Osteoblast (primary cell): Measurements from ENCODE around the gene SLC19A3. TPM values are rescaled to one million over a fixed set of nuclear protein-coding genes. Genes with fewer than 3 reads are reported as not detected.

ENCODE experiments used
- DNase-seq: peaks from one replicate; pipeline ENCODE4 v3.0.0; 2011; ENCODE audit warnings: low spot score, mixed read lengths; ENCODE audit not compliant: insufficient read length; ENCODE audit errors: missing footprints
- H2AFZ ChIP-seq: 2 replicates; pipeline ENCODE4 v1.6.0; 2011; ENCODE audit warnings: mild to moderate bottlenecking, low read length
- H3K27ac ChIP-seq: 2 replicates; pipeline ENCODE4 v1.5.1; 2011; ENCODE audit warnings: mild to moderate bottlenecking, low read depth, low read length, moderate library complexity
- H3K27me3 ChIP-seq: 2 replicates; pipeline ENCODE4 v1.6.0; 2012; ENCODE audit warnings: mild to moderate bottlenecking, control low read depth, inconsistent platforms, low read length, moderate library complexity; ENCODE audit not compliant: insufficient read depth
- H3K36me3 ChIP-seq: 2 replicates; pipeline ENCODE4 v1.5.1; 2011; ENCODE audit warnings: mild to moderate bottlenecking, low read length, control low read depth, moderate library complexity; ENCODE audit not compliant: insufficient read depth
- H3K4me1 ChIP-seq: 2 replicates; pipeline ENCODE4 v1.5.1; 2011; ENCODE audit warnings: mild to moderate bottlenecking, low read length, control low read depth, moderate library complexity; ENCODE audit not compliant: insufficient read depth
- H3K4me2 ChIP-seq: 2 replicates; pipeline ENCODE4 v1.6.0; 2011; ENCODE audit warnings: mild to moderate bottlenecking, low read length; ENCODE audit not compliant: insufficient read depth
- H3K4me3 ChIP-seq: fragments of 200-600 bp; sonication (generic); 3 replicates; pipeline ENCODE4 v1.5.1; 2012; ENCODE audit warnings: mild to moderate bottlenecking, low read length, inconsistent platforms; ENCODE audit not compliant: insufficient read depth
- H3K79me2 ChIP-seq: 2 replicates; pipeline ENCODE4 v1.6.0; 2012; ENCODE audit warnings: mild to moderate bottlenecking, low read length, control low read depth, inconsistent platforms; ENCODE audit not compliant: insufficient read depth
- H3K9me3 ChIP-seq: 2 replicates; pipeline ENCODE4 v1.5.1; 2011; ENCODE audit warnings: low read depth, low read length, control low read depth
- H4K20me1 ChIP-seq: 2 replicates; pipeline ENCODE4 v1.6.0; 2012; ENCODE audit warnings: mild to moderate bottlenecking, low read length, control low read depth; ENCODE audit not compliant: insufficient read depth
- CTCF ChIP-seq: IDR thresholded peaks from 2 replicates; pipeline ENCODE4 v1.5.1; 2011; ENCODE audit warnings: mild to moderate bottlenecking, low read depth, low read length, moderate library complexity; ENCODE audit errors: extremely low read depth
- total RNA-seq: library from RNA; depleted of rRNA; stranded (reverse); fragments of >200 nt; gene quantifications from 2 replicates; pipeline ENCODE4 v1.2.3, GENCODE V29; 2012

The SLC19A3 gene
- total RNA-seq, 1 donor, result 0.36 TPM

GRCh38 chr2:227716501-227716900 lies 1.3 kb downstream of the SLC19A3 start:
- Histone ChIP-seq H3K27me3 (peaks cover 11% of the 10 kb centered on the region), H3K4me3 (no peak overlapping the region), H3K9me3 (no peaks in the 10 kb centered on the region), H3K27ac (no peak overlapping the region), H3K79me2 (no peaks in the 10 kb centered on the region), H3K4me1 (peaks cover 4% of the 10 kb centered on the region), H2AFZ (no peak overlapping the region), H3K36me3 (no peaks in the 10 kb centered on the region), H3K4me2 (no peak overlapping the region), H4K20me1 (no peaks in the 10 kb centered on the region)
- TF ChIP-seq CTCF, result no peak
- no peak for DNase-seq

GRCh38 chr2:227713291-227713690 lies 4.5 kb downstream of the SLC19A3 start:
- H3K9me3 ChIP-seq, result no peaks in the 10 kb centered on the region
- H3K27ac ChIP-seq, result no peak overlapping the region
- peaks cover 3% of the 10 kb centered on the region for H3K4me1 ChIP-seq
- DNase-seq, result no peak
- no peaks in the 10 kb centered on the region for H3K36me3 ChIP-seq
- peaks cover 11% of the 10 kb centered on the region for H3K27me3 ChIP-seq
- no peak overlapping the region for H3K4me3 ChIP-seq
- no peaks in the 10 kb centered on the region for H3K79me2 ChIP-seq
- H4K20me1 ChIP-seq, result no peaks in the 10 kb centered on the region
- no peak for TF ChIP-seq CTCF
- H3K4me2 ChIP-seq, result no peak overlapping the region
- no peak overlapping the region for H2AFZ ChIP-seq

GRCh38 chr2:227710986-227711385 lies 6.8 kb downstream of the SLC19A3 start:
- Histone ChIP-seq H3K36me3 (no peaks in the 10 kb centered on the region), H3K9me3 (no peaks in the 10 kb centered on the region), H2AFZ (no peak overlapping the region), H4K20me1 (no peaks in the 10 kb centered on the region), H3K27ac (no peak overlapping the region), H3K4me2 (no peak overlapping the region), H3K4me3 (no peak overlapping the region), H3K27me3 (no peaks in the 10 kb centered on the region), H3K4me1 (no peaks in the 10 kb centered on the region), H3K79me2 (no peaks in the 10 kb centered on the region)
- TF ChIP-seq CTCF, result no peak
- no peak for DNase-seq

GRCh38 chr2:227707390-227707789 lies 10.4 kb downstream of the SLC19A3 start:
- H4K20me1 ChIP-seq, result no peaks in the 10 kb centered on the region
- H3K4me2 ChIP-seq, result no peak overlapping the region
- H3K4me1 ChIP-seq, result peaks cover 5% of the 10 kb centered on the region
- no peak overlapping the region for H3K27ac ChIP-seq
- no peaks in the 10 kb centered on the region for H3K79me2 ChIP-seq
- no peaks in the 10 kb centered on the region for H3K9me3 ChIP-seq
- H3K36me3 ChIP-seq, result no peaks in the 10 kb centered on the region
- no peak overlapping the region for H2AFZ ChIP-seq
- DNase-seq, result no peak
- no peak overlapping the region for H3K4me3 ChIP-seq
- no peak for TF ChIP-seq CTCF
- H3K27me3 ChIP-seq, result no peaks in the 10 kb centered on the region
